ENCODE results near the gene PCDHGC3. TPM values are rescaled to one million over a fixed set of nuclear protein-coding genes. Genes with fewer than 3 reads are reported as not detected.

Gene PCDHGC3
- total RNA-seq, 1 donor = 59.4 TPM

DNA sequence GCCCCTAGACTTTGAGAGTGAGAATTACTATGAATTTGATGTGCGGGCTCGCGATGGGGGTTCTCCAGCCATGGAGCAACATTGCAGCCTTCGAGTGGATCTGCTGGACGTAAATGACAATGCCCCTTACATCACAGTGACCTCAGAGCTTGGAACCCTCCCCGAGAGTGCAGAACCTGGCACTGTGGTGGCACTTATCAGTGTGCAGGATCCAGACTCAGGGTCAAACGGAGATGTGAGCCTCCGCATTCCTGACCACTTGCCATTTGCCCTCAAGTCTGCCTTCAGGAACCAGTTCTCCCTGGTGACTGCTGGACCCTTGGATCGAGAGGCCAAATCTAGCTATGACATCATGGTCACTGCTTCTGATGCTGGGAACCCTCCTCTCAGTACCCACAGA is 10.3 kb downstream of the PCDHGC3 start:
- peaks cover 26% of the 10 kb centered on the region for H3K4me1 ChIP-seq (ENCODE audit: insufficient read depth, low read length)
- no peak overlapping the region for H3K4me2 ChIP-seq (ENCODE audit: insufficient read depth, low read length)
- peaks cover 29% of the 10 kb centered on the region for H3K36me3 ChIP-seq (ENCODE audit: insufficient read depth, low read length)
- peaks cover 80% of the 10 kb centered on the region for H3K79me2 ChIP-seq (ENCODE audit: insufficient read depth, low read length)
- no peak overlapping the region for H3K27ac ChIP-seq (ENCODE audit: low read depth, low read length)
- H2AFZ ChIP-seq (ENCODE audit: low read length) = no peak overlapping the region
- peak; percentile 14 for DNase-seq (ENCODE audit: insufficient read length, low spot score, missing footprints)
- peaks cover 51% of the 10 kb centered on the region for H4K20me1 ChIP-seq (ENCODE audit: insufficient read depth, low read length)
- TF ChIP-seq, protein P1, sequence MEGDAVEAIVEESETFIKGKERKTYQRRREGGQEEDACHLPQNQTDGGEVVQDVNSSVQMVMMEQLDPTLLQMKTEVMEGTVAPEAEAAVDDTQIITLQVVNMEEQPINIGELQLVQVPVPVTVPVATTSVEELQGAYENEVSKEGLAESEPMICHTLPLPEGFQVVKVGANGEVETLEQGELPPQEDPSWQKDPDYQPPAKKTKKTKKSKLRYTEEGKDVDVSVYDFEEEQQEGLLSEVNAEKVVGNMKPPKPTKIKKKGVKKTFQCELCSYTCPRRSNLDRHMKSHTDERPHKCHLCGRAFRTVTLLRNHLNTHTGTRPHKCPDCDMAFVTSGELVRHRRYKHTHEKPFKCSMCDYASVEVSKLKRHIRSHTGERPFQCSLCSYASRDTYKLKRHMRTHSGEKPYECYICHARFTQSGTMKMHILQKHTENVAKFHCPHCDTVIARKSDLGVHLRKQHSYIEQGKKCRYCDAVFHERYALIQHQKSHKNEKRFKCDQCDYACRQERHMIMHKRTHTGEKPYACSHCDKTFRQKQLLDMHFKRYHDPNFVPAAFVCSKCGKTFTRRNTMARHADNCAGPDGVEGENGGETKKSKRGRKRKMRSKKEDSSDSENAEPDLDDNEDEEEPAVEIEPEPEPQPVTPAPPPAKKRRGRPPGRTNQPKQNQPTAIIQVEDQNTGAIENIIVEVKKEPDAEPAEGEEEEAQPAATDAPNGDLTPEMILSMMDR (IDR thresholded peaks at IDR 0.05; ENCODE audit: extremely low read depth, low read depth, low read length) = no peak
- no peaks in the 10 kb centered on the region for H3K27me3 ChIP-seq (ENCODE audit: insufficient read depth, low read length)
- H3K4me3 ChIP-seq (ENCODE audit: insufficient read depth, low read length) = no peak overlapping the region
- H3K9me3 ChIP-seq (ENCODE audit: low read depth, low read length) = no peaks in the 10 kb centered on the region

DNA sequence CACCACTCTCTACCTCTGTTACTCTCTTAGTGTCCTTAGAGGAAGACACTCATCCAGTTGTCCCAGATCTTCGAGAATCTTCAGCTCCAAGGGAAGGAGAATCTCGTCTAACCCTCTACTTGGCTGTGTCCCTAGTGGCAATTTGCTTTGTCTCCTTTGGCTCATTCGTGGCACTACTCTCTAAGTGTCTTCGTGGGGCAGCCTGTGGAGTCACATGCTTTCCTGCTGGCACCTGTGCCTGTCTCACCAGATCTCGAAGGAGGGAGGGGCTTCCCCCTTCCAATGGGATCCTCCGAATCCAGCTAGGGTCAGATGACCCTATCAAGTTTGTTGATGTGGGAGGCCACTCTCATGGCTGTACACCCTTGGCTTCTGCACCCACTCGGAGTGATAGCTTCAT is 11.4 kb downstream of the PCDHGC3 start:
- no peak overlapping the region for H3K4me3 ChIP-seq (ENCODE audit: insufficient read depth, low read length)
- peaks cover 31% of the 10 kb centered on the region for H3K36me3 ChIP-seq (ENCODE audit: insufficient read depth, low read length)
- H3K9me3 ChIP-seq (ENCODE audit: low read depth, low read length) = no peaks in the 10 kb centered on the region
- peaks cover 55% of the 10 kb centered on the region for H4K20me1 ChIP-seq (ENCODE audit: insufficient read depth, low read length)
- DNase-seq (ENCODE audit: insufficient read length, low spot score, missing footprints) = no peak
- no peak overlapping the region for H2AFZ ChIP-seq (ENCODE audit: low read length)
- TF ChIP-seq, protein P1 (IDR thresholded peaks at IDR 0.05; ENCODE audit: extremely low read depth, low read depth, low read length) = no peak
- no peaks in the 10 kb centered on the region for H3K27me3 ChIP-seq (ENCODE audit: insufficient read depth, low read length)
- peaks cover 83% of the 10 kb centered on the region for H3K79me2 ChIP-seq (ENCODE audit: insufficient read depth, low read length)
- no peak overlapping the region for H3K4me2 ChIP-seq (ENCODE audit: insufficient read depth, low read length)
- peaks cover 26% of the 10 kb centered on the region for H3K4me1 ChIP-seq (ENCODE audit: insufficient read depth, low read length)
- H3K27ac ChIP-seq (ENCODE audit: low read depth, low read length) = no peak overlapping the region

DNA sequence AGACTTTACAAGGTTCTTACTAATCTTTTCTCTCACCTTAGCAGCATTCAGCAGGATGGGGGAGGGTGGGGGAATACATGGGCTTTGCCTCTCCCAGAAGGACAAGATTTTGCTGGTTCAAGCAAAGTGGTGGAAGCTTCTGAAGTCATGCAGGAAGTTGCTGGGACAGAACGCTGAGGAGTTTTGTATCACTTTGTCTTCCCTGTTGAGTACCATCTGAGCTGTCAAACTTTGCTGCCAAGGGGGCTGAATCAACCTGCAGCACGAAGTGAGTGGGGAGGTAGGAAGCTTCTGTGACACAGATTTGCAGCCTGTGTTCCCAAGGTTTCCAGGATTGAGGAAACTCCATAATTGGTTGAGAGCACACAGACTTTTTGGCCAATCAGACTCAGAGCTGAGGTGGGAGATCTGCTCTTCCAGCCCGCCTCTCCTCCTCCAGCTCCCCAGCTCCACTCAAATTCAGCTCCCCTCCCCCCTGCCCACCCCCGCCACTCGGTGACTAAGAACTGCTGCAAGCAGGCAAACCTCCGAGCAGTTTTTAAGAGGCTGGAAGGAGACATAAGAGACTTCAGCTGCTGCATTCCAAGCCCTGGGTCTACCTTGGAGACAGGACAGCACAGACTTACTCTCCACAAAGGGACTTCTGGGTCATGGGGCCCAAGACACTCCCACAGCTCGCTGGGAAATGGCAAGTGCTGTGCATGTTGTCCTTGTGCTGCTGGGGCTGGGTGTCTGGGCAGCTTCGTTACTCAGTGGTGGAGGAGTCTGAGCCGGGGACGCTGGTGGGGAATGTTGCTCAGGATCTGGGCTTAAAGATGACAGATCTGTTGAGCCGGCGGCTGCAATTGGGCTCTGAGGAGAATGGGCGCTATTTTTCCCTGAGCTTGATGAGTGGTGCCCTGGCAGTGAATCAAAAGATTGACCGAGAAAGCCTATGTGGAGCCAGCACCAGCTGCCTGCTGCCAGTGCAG is 13.1 kb downstream of the PCDHGC3 start, which contains the start of gene PCDHGC5:
Gene PCDHGC5, plus strand, starts transcription at position 491 of the 971 bp plus-strand sequence. Its CDS starts 160 bp downstream, at position 651.
- DNase-seq (ENCODE audit: insufficient read length, low spot score, missing footprints) = peak; percentile 99

More for the DNA sequence above, 13.1 kb downstream of the PCDHGC3 start, which contains the start of gene PCDHGC5:
- H3K4me2 ChIP-seq (ENCODE audit: insufficient read depth, low read length) = peak within 1 kb of the TSS; percentile 92
- peaks cover 84% of the 10 kb centered on the region for H3K79me2 ChIP-seq (ENCODE audit: insufficient read depth, low read length)
- peaks cover 50% of the 10 kb centered on the region for H4K20me1 ChIP-seq (ENCODE audit: insufficient read depth, low read length)
- TF ChIP-seq, protein P1 (IDR thresholded peaks at IDR 0.05; ENCODE audit: extremely low read depth, low read depth, low read length) = no peak
- peak within 1 kb of the TSS; percentile 72 for H3K27ac ChIP-seq (ENCODE audit: low read depth, low read length)
- H3K27me3 ChIP-seq (ENCODE audit: insufficient read depth, low read length) = no peaks in the 10 kb centered on the region
- H3K4me3 ChIP-seq (ENCODE audit: insufficient read depth, low read length) = peak within 1 kb of the TSS; percentile 66
- H3K36me3 ChIP-seq (ENCODE audit: insufficient read depth, low read length) = peaks cover 31% of the 10 kb centered on the region
- no peaks in the 10 kb centered on the region for H3K9me3 ChIP-seq (ENCODE audit: low read depth, low read length)
- H2AFZ ChIP-seq (ENCODE audit: low read length) = peak within 1 kb of the TSS; percentile 56
- H3K4me1 ChIP-seq (ENCODE audit: insufficient read depth, low read length) = peaks cover 36% of the 10 kb centered on the region

Measured in osteoblast (primary cell).